ENCODE results near the gene CTDSPL2. TPM values are rescaled to one million over a fixed set of nuclear protein-coding genes. Genes with fewer than 3 reads are reported as not detected.
A peak's percentile ranks its signal among the peaks of the same experiment; 100 is the strongest.
"Not testable (repeated sequence)": the region's sequence is repeated elsewhere in the genome, so short reads cannot be mapped to it uniquely, and the experiment has no call there.

Gene CTDSPL2
- polyA plus RNA-seq, 2 of the 4 experiments (the other 2 are of a cell fraction) = 15.4 to 50.1 TPM

DNA sequence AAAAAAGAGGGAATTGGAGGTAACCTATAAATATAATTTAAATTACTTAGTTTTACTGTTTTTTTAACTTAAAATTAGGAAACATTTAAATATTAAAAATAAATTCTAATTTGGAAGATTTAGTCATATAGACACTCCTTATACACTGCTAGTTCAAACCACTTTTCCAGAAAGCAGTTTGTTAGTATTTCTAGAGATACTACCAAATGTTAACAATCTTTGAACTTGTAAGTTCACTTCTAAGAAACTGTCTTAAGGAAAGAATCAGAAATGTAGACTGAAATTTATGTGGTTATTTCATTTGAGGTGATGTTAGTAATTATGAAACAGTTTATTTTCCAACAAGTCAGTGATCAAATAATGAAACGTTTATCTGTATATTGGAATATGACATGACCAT is 22.7 kb downstream of the CTDSPL2 start:
- H3K27ac ChIP-seq = no peak overlapping the region
- TF ChIP-seq ZC3H11A (IDR thresholded peaks at IDR 0.05) (no peak), TFCP2L1 (CRISPR knock-in tag; IDR thresholded peaks at IDR 0.05) (no peak), RAD21 (conservative IDR thresholded peaks at IDR 0.05 in 1 of 2, IDR thresholded peaks at IDR 0.05 in 1 of 2) (no peak), GATA3 (IDR thresholded peaks at IDR 0.05; ENCODE audit: borderline replicate concordance) (no peak), NR3C1 (IDR thresholded peaks at IDR 0.05) (no peak), ZNF302 (CRISPR knock-in tag; IDR thresholded peaks at IDR 0.05) (no peak), MAFK (IDR thresholded peaks at IDR 0.05; ENCODE audit: partially characterized antibody) (no peak), MAZ (IDR thresholded peaks at IDR 0.05; ENCODE audit: borderline replicate concordance, low read depth, low read length) (no peak), HDAC2 (IDR thresholded peaks at IDR 0.05) (no peak)
- TF ChIP-seq, protein P1, sequence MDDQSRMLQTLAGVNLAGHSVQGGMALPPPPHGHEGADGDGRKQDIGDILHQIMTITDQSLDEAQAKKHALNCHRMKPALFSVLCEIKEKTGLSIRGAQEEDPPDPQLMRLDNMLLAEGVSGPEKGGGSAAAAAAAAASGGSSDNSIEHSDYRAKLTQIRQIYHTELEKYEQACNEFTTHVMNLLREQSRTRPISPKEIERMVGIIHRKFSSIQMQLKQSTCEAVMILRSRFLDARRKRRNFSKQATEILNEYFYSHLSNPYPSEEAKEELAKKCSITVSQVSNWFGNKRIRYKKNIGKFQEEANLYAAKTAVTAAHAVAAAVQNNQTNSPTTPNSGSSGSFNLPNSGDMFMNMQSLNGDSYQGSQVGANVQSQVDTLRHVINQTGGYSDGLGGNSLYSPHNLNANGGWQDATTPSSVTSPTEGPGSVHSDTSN (IDR thresholded peaks at IDR 0.05) = no peak
- DNase-seq (ENCODE audit: low read depth in 1 of 2, low spot score in 1 of 2) (no peak), FAIRE-seq (no peak), ATAC-seq (no peak)
- H3K4me1 ChIP-seq = no peaks in the 10 kb centered on the region
- no peak overlapping the region for H3K4me2 ChIP-seq
- H3K9me3 ChIP-seq = no peaks in the 10 kb centered on the region
- H3K4me3 ChIP-seq = no peak overlapping the region
- CTCF ChIA-PET = no interaction called here
- 65% methylated on average over 1 of the region's 1 CpG for WGBS (ENCODE audit: missing lambda C conversion rate)
- POLR2A ChIA-PET = no interaction called here

DNA sequence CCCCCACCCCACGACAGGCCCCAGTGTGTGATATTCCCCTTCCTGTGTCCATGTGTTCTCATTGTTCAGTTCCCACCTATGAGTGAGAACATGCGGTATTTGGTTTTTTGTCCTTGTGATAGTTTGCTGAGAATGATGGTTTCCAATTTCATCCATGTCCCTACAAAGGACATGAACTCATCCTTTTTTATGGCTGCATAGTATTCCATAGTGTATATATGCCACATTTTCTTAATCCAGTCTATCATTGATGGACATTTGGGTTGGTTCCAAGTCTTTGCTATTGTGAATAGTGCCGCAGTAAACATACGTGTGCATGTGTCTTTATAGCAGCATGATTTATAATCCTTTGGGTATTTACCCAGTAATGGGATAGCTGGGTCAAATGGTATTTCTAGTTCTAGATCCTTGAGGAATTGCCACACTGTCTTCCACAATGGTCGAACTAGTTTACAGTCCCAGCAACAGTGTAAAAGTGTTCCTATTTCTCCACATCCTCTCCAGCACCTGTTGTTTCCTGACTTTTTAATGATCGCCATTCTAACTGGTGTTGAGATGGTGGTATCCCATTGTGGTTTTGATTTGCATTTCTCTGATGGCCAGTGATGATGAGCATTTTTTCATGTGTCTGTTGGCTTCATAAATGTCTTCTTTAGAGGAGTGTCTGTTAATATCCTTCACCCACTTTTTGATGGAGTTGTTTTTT is 26.3 kb downstream of the CTDSPL2 start:
- H3K9me3 ChIP-seq; H3K4me3 ChIP-seq; H3K27ac ChIP-seq; FAIRE-seq; ATAC-seq; POLR2A ChIA-PET; H3K4me1 ChIP-seq; DNase-seq (ENCODE audit: low read depth in 1 of 2, low spot score in 1 of 2); CTCF ChIA-PET; H3K4me2 ChIP-seq: not testable (repeated sequence)
- WGBS (ENCODE audit: missing lambda C conversion rate) = 97% methylated on average over 4 of the region's 6 CpGs

DNA sequence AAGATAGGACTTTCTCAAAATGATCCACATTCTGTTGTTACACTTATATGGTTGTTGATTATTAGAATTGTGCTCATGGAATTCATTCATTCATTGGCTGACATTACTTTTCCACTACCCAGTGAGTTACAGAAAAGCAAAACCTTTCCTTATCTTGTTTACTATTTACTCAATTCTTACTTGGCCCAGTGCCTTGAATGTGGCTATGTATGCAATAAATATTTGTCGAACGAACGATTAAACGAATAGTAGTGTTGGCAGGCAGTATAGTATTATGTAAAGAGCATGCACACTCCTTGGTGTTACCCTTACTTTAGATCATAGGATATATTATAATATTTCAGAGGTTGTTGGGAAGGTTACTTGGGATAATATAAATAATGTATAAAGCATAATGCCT is 31.0 kb downstream of the CTDSPL2 start:
- Histone ChIP-seq H3K27ac (no peak overlapping the region), H3K9me3 (no peaks in the 10 kb centered on the region), H3K4me2 (no peak overlapping the region), H3K4me3 (no peak overlapping the region), H3K4me1 (peaks cover 11% of the 10 kb centered on the region; the same call in 2 of the 3 replicates)
- ChIA-PET CTCF (no interaction called here), POLR2A (no interaction called here)
- 7% methylated on average over 4 of the region's 4 CpGs for WGBS (ENCODE audit: missing lambda C conversion rate)
- DNase-seq (ENCODE audit: low read depth in 1 of 2, low spot score in 1 of 2) (no peak), ATAC-seq (no peak), FAIRE-seq (no peak)
- no peak for TF ChIP-seq ZSCAN20 (CRISPR knock-in tag; IDR thresholded peaks at IDR 0.05)
- TF ChIP-seq TFCP2L1 (CRISPR knock-in tag; IDR thresholded peaks at IDR 0.05) = no peak
- no peak for TF ChIP-seq ZC3H11A (IDR thresholded peaks at IDR 0.05)
- TF ChIP-seq CBX2 (IDR thresholded peaks at IDR 0.05; ENCODE audit: borderline replicate concordance, low read depth) = no peak
- no peak for TF ChIP-seq RAD21 (conservative IDR thresholded peaks at IDR 0.05 in 1 of 2, IDR thresholded peaks at IDR 0.05 in 1 of 2)
- TF ChIP-seq CEBPB (IDR thresholded peaks at IDR 0.05) = 0 out of 4 replicates have a peak, but pooled peaks of 1 of the 2 experiments have one; percentile 15
- TF ChIP-seq NR3C1 (IDR thresholded peaks at IDR 0.05) = no peak

DNA sequence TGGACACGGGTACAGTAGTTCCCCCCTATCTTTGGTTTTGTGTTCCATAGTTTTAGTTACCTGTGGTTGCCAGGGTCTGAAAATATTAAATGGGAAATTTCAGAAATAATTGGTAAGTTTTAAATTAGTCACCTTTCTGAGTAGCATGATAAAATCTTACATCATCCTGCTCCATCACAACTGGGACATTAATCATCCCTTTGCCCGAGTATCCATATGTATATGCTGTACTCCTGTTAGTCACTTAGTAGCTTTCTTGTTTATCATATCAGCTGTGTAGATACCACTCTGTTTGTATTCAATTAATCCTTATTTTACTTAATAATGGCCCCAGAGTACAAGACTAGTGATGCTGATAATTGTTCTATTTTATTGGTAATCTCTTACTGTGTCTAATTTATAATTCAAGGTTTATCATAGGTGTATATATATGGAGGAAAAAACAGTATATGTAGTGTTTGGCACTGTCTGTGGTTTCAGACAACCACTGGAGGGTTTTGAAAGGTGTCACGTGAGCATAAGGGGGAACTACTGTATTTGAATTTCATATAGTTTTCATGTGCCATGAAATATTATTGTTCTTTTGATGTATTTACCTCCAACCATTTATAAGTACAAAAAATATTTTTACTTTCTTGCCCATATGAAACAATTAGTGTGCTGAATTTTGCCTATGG is 41.4 kb downstream of the CTDSPL2 start:
- Histone ChIP-seq H3K27ac (peak overlapping the region in 1 of 2 experiments; percentile 71; a peak in 1 of 6 replicates), H3K4me2 (peak overlapping the region; percentile 37), H3K4me3 (no peak overlapping the region), H3K9me3 (peaks cover 3% of the 10 kb centered on the region; the same call in 1 of the 3 replicates), H3K4me1 (peaks cover 9% of the 10 kb centered on the region; the same call in 2 of the 3 replicates)
- CTCF ChIA-PET = interaction anchor here (1.2 kb wide), 1 partner anchor 42 kb away, joined by 3 read pairs; no protein-coding TSS in a partner anchor
- DNase-seq (ENCODE audit: low read depth in 1 of 2, low spot score in 1 of 2) (peak; percentile 15 to 16), ATAC-seq (peak; percentile 46 to 70; a peak in 4 of 6 replicates), FAIRE-seq (no peak)
- 55% methylated on average over 3 of the region's 3 CpGs for WGBS (ENCODE audit: missing lambda C conversion rate)
- POLR2A ChIA-PET = no interaction called here
- no peak for TF ChIP-seq RARB (CRISPR knock-in tag; IDR thresholded peaks at IDR 0.05)
- TF ChIP-seq, protein P2, sequence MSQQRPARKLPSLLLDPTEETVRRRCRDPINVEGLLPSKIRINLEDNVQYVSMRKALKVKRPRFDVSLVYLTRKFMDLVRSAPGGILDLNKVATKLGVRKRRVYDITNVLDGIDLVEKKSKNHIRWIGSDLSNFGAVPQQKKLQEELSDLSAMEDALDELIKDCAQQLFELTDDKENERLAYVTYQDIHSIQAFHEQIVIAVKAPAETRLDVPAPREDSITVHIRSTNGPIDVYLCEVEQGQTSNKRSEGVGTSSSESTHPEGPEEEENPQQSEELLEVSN (IDR thresholded peaks at IDR 0.05; ENCODE audit: borderline replicate concordance, low read depth) = no peak
- TF ChIP-seq PHF8 (IDR thresholded peaks at IDR 0.05; ENCODE audit: borderline replicate concordance, low read depth) = no peak
- TF ChIP-seq MAZ (IDR thresholded peaks at IDR 0.05; ENCODE audit: borderline replicate concordance, low read depth, low read length) = no peak
- TF ChIP-seq, protein P3, sequence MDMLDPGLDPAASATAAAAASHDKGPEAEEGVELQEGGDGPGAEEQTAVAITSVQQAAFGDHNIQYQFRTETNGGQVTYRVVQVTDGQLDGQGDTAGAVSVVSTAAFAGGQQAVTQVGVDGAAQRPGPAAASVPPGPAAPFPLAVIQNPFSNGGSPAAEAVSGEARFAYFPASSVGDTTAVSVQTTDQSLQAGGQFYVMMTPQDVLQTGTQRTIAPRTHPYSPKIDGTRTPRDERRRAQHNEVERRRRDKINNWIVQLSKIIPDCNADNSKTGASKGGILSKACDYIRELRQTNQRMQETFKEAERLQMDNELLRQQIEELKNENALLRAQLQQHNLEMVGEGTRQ (IDR thresholded peaks at IDR 0.05) = no peak
- no peak for TF ChIP-seq CHD4 (IDR thresholded peaks at IDR 0.05; ENCODE audit: borderline replicate concordance)
- TF ChIP-seq, protein P4, sequence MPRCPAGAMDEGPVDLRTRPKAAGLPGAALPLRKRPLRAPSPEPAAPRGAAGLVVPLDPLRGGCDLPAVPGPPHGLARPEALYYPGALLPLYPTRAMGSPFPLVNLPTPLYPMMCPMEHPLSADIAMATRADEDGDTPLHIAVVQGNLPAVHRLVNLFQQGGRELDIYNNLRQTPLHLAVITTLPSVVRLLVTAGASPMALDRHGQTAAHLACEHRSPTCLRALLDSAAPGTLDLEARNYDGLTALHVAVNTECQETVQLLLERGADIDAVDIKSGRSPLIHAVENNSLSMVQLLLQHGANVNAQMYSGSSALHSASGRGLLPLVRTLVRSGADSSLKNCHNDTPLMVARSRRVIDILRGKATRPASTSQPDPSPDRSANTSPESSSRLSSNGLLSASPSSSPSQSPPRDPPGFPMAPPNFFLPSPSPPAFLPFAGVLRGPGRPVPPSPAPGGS (IDR thresholded peaks at IDR 0.05) = no peak
- no peak for TF ChIP-seq ESRRA (IDR thresholded peaks at IDR 0.05; ENCODE audit: borderline replicate concordance, low read length)
- no peak for TF ChIP-seq FOSB (CRISPR knock-in tag; IDR thresholded peaks at IDR 0.05)
- no peak for TF ChIP-seq SREBF2 (IDR thresholded peaks at IDR 0.05)
- no peak for TF ChIP-seq SMC3 (IDR thresholded peaks at IDR 0.05)
- TF ChIP-seq JUNB (IDR thresholded peaks at IDR 0.05) = no peak
- TF ChIP-seq EHMT2 (IDR thresholded peaks at IDR 0.05; ENCODE audit: low read depth) = no peak
